Hepatocyte (in vitro differentiated cells): ENCODE data around the gene INTS4. TPM values are rescaled to one million over a fixed set of nuclear protein-coding genes. Genes with fewer than 3 reads are reported as not detected.
"Not testable (repeated sequence)": the region's sequence is repeated elsewhere in the genome, so short reads cannot be mapped to it uniquely, and the experiment has no call there.

ENCODE experiments used
- DNase-seq: peaks from one replicate; pipeline ENCODE4 v3.0.0-alpha.2; 2016; ENCODE audit warnings: low spot score
- H2AFZ ChIP-seq: fragments of 200-600 bp; sonication (generic); 2 replicates; pipeline ENCODE4 v1.6.0; 2016; ENCODE audit warnings: antibody characterized with exemption, mild to moderate bottlenecking
- H3K27ac ChIP-seq: fragments of 200-600 bp; sonication (generic); 2 replicates; pipeline ENCODE4 v1.5.1; 2016; ENCODE audit warnings: mild to moderate bottlenecking
- H3K27me3 ChIP-seq: fragments of 200-600 bp; sonication (generic); 2 replicates; pipeline ENCODE4 v1.6.1; 2016
- H3K36me3 ChIP-seq: fragments of 200-600 bp; sonication (generic); replicated peaks from 2 replicates; pipeline ENCODE4 v1.5.1; 2016; ENCODE audit warnings: low read depth; ENCODE audit not compliant: insufficient read depth
- H3K4me1 ChIP-seq: fragments of 200-600 bp; sonication (generic); 2 replicates; pipeline ENCODE4 v1.5.1; 2016; ENCODE audit warnings: mild to moderate bottlenecking, moderate library complexity; ENCODE audit not compliant: insufficient read depth
- H3K4me2 ChIP-seq: fragments of 200-600 bp; sonication (generic); 2 replicates; pipeline ENCODE4 v1.6.0; 2016
- H3K4me3 ChIP-seq: fragments of 200-600 bp; sonication (generic); 2 replicates; pipeline ENCODE4 v1.5.1; 2016; ENCODE audit warnings: mild to moderate bottlenecking
- H3K79me2 ChIP-seq: fragments of 200-600 bp; sonication (generic); 2 replicates; pipeline ENCODE4 v1.6.0; 2017; ENCODE audit warnings: mild to moderate bottlenecking
- H3K9me2 ChIP-seq: fragments of 200-600 bp; sonication (generic); replicated peaks from 2 replicates; pipeline ENCODE4 v1.6.0; 2017; ENCODE audit warnings: mild to moderate bottlenecking; ENCODE audit not compliant: insufficient read depth
- H3K9me3 ChIP-seq: fragments of 200-600 bp; sonication (generic); 2 replicates; pipeline ENCODE4 v1.5.1; 2016; ENCODE audit warnings: low read depth, mild to moderate bottlenecking
- H4K20me1 ChIP-seq: fragments of 200-600 bp; sonication (generic); 2 replicates; pipeline ENCODE4 v1.6.0; 2016; ENCODE audit warnings: mild to moderate bottlenecking; ENCODE audit not compliant: insufficient read depth, poor library complexity, severe bottlenecking
- EZH2 ChIP-seq: fragments of 200-600 bp; sonication (generic); IDR thresholded peaks from 2 replicates; pipeline ENCODE4 v1.6.1; 2016; ENCODE audit warnings: antibody characterized with exemption, mild to moderate bottlenecking, borderline replicate concordance
- EZH2phosphoT487 ChIP-seq: fragments of 200-600 bp; sonication (generic); IDR thresholded peaks from one replicate; pipeline ENCODE4 v1.6.1; 2018; ENCODE audit warnings: antibody characterized with exemption, mild to moderate bottlenecking, low read depth, moderate library complexity; ENCODE audit not compliant: unreplicated experiment, severe bottlenecking
- WGBS: methylation state at CpG from one replicate; pipeline ENCODE4 v1.1.6; 2016; ENCODE audit warnings: low lambda C conversion rate; ENCODE audit errors: missing lambda C conversion rate; 5-methylcytosine and 5-hydroxymethylcytosine counted together
- polyA plus RNA-seq: library from polyadenylated mRNA; unstranded; fragments of >200 nt; fragmentation: Nextera tagmentation; extraction: Ambion mirVana; gene quantifications from 2 replicates; pipeline ENCODE4 v1.2.1, GENCODE V29; 2016
- total RNA-seq: library from RNA; depleted of rRNA; stranded (reverse); fragments of >200 nt; gene quantifications from 2 replicates; pipeline ENCODE4 v1.2.3, GENCODE V29; 2014
- TF ChIP-seq, protein P1 (sequence below): fragments of 200-600 bp; sonication (generic); IDR thresholded peaks from 2 replicates; pipeline ENCODE4 v1.5.1; 2016; ENCODE audit warnings: antibody characterized with exemption, mild to moderate bottlenecking; ENCODE audit not compliant: poor library complexity

INTS4 gene
- total and polyA plus RNA-seq, 2 experiments from 2014 or later: 24.0 to 28.0 TPM

- Histone ChIP-seq H3K9me3 (no peaks in the 10 kb centered on the region), H4K20me1 (no peaks in the 10 kb centered on the region), H2AFZ (no peak overlapping the region), H3K79me2 (no peaks in the 10 kb centered on the region), H3K27ac (no peak overlapping the region), H3K4me2 (no peak overlapping the region), H3K4me3 (no peak overlapping the region), H3K4me1 (peaks cover 4% of the 10 kb centered on the region), H3K27me3 (no peaks in the 10 kb centered on the region), H3K36me3 (no peaks in the 10 kb centered on the region), H3K9me2 (no peaks in the 10 kb centered on the region)
- DNase-seq: no peak
- TF ChIP-seq EZH2phosphoT487 (no peak), EZH2 (no peak)
- TF ChIP-seq, protein P1, sequence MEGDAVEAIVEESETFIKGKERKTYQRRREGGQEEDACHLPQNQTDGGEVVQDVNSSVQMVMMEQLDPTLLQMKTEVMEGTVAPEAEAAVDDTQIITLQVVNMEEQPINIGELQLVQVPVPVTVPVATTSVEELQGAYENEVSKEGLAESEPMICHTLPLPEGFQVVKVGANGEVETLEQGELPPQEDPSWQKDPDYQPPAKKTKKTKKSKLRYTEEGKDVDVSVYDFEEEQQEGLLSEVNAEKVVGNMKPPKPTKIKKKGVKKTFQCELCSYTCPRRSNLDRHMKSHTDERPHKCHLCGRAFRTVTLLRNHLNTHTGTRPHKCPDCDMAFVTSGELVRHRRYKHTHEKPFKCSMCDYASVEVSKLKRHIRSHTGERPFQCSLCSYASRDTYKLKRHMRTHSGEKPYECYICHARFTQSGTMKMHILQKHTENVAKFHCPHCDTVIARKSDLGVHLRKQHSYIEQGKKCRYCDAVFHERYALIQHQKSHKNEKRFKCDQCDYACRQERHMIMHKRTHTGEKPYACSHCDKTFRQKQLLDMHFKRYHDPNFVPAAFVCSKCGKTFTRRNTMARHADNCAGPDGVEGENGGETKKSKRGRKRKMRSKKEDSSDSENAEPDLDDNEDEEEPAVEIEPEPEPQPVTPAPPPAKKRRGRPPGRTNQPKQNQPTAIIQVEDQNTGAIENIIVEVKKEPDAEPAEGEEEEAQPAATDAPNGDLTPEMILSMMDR: no peak
- 95% methylated on average over 1 of the region's 1 CpG for WGBS
Observed at GRCh38 chr11:77999446-78000030, 5.1 kb upstream of the INTS4 start.

DNA sequence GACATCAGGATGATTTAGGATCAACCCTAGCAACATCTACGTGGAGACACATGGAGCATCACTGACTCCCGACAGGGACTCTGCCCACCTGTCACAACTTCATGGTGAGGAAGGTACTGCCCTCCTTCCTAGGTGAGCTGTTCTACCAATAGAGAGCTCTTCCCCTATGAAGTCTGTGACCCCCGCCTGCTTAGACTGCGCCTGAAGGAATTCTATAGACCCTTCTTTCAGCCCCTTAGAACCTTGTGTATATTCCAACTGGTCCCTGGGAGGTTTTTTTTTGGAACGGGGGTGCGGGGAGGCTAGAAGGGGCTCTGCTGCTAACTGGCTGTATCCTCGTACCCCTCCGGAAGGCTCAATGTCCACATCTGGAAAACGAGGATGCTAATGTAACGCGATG is 566 bp downstream of the INTS4 start:
- peak overlapping the region; percentile 51 for H3K4me3 ChIP-seq
- H3K4me2 ChIP-seq: peak overlapping the region; percentile 87
- no peak for DNase-seq
- H3K9me2 ChIP-seq: no peaks in the 10 kb centered on the region
- H3K4me1 ChIP-seq: peaks cover 4% of the 10 kb centered on the region
- TF ChIP-seq, protein P1: no peak
- TF ChIP-seq EZH2: no peak
- TF ChIP-seq EZH2phosphoT487: no peak
- no peaks in the 10 kb centered on the region for H3K9me3 ChIP-seq
- peaks cover 25% of the 10 kb centered on the region for H3K79me2 ChIP-seq
- H3K27me3 ChIP-seq: no peaks in the 10 kb centered on the region
- no peaks in the 10 kb centered on the region for H4K20me1 ChIP-seq
- 7% methylated on average over 11 of the region's 11 CpGs for WGBS
- H3K36me3 ChIP-seq: no peaks in the 10 kb centered on the region
- H3K27ac ChIP-seq: peak overlapping the region; percentile 3
- H2AFZ ChIP-seq: peak overlapping the region; percentile 50

GRCh38 chr11:77990981-77991380 is 3.5 kb downstream of the INTS4 start:
- Histone ChIP-seq H3K4me2 (no peak overlapping the region), H4K20me1 (no peaks in the 10 kb centered on the region), H3K4me1 (peaks cover 4% of the 10 kb centered on the region), H3K9me3 (no peaks in the 10 kb centered on the region), H3K36me3 (no peaks in the 10 kb centered on the region), H3K27ac (no peak overlapping the region), H3K79me2 (peaks cover 30% of the 10 kb centered on the region), H3K9me2 (no peaks in the 10 kb centered on the region), H3K27me3 (no peaks in the 10 kb centered on the region), H2AFZ (no peak overlapping the region), H3K4me3 (no peak overlapping the region)
- 98% methylated on average over 5 of the region's 5 CpGs for WGBS
- no peak for DNase-seq
- TF ChIP-seq EZH2 (no peak), EZH2phosphoT487 (no peak)
- TF ChIP-seq, protein P1: no peak

- H3K9me2 ChIP-seq, H3K4me2 ChIP-seq, H4K20me1 ChIP-seq, H2AFZ ChIP-seq, H3K27me3 ChIP-seq, DNase-seq, H3K4me1 ChIP-seq, H3K36me3 ChIP-seq, H3K4me3 ChIP-seq, H3K27ac ChIP-seq, H3K9me3 ChIP-seq: not testable (repeated sequence)
- peaks cover 18% of the 10 kb centered on the region for H3K79me2 ChIP-seq
- WGBS: 98% methylated on average over 8 of the region's 8 CpGs
Observed at GRCh38 chr11:77986456-77986855, 8.0 kb downstream of the INTS4 start.
